ENCODE measurements around the gene EML4. TPM values are rescaled to one million over a fixed set of nuclear protein-coding genes. Genes with fewer than 3 reads are reported as not detected.

EML4 gene
- total and polyA plus RNA-seq, 9 of the 15 experiments (the other 6 are each of a cell fraction or from before 2014, with no cell fraction given), result 14.7 to 48.3 (median 36.5) TPM

DNA sequence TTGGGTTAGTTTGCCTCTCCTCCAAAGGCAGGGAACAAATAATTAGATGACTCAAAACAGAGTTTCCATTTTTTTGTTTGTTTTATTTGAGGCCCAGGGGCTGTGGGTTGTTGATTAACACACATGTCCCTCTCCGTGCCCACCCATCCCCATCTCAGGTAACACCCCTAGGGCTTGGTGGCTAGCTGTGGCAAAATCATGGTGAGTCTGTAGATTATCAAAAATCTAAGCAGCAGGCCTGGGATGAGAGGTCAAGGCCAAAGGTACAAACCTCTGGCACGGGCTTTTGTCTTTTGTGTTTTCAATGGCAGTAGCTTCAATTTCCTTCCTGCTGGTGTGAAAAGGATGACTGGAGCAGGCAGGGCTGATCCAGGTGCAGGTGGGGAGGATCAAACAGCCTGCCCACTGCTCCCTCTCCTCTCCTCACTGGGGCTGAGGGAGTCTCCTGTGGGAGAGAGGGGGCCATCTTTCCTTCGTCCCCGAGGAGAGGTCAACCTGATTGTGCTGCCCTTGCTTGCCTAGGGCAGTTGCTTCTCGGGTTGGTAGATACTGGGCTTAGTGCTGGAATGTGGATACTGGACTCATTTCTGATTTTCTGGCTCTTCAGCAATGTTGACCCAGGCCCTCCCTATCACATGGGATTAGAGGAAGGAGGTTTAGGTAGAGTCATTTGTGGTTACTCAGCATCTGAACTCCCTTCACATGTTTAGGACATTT is 31.9 kb upstream of the EML4 start:
- intact Hi-C loops (cut with micrococcal nuclease), result no loop called here
- FAIRE-seq (no peak), ATAC-seq (no peak), DNase-seq (ENCODE audit: extremely low read depth in 1 of 4, low spot score in 3 of 4) (no peak)
- CTCF ChIA-PET (ENCODE audit: low intra/inter-chr PET ratio), result no interaction called here
- POLR2A ChIA-PET, result no interaction called here
- no peaks in the 10 kb centered on the region for H3K9me3 ChIP-seq (replicated peaks; ENCODE audit: control insufficient read depth, insufficient read depth, low read depth, low read length)
- H3K79me2 ChIP-seq (ENCODE audit: control insufficient read depth, insufficient read depth, low read length), result no peaks in the 10 kb centered on the region
- peaks cover 17 to 22% of the 10 kb centered on the region in 2 experiments for H3K4me1 ChIP-seq (replicated peaks in 1 of 2; ENCODE audit: control insufficient read depth in 2 of 2, insufficient read depth in 2 of 2, low read length in 2 of 2)
- H3K27ac ChIP-seq (ENCODE audit: extremely low read depth, low read depth, low read length), result no peak overlapping the region
- H3K27me3 ChIP-seq (ENCODE audit: control insufficient read depth in 2 of 2, insufficient read depth in 2 of 2, low read length in 2 of 2), result no peaks in the 10 kb centered on the region
- TF ChIP-seq FOXK1 (CRISPR knock-in tag; IDR thresholded peaks at IDR 0.05; ENCODE audit: borderline replicate concordance) (no peak), OTX1 (CRISPR knock-in tag; IDR thresholded peaks at IDR 0.05) (no peak), KLF10 (CRISPR knock-in tag; IDR thresholded peaks at IDR 0.05) (no peak), KLF13 (tag; IDR thresholded peaks at IDR 0.05; ENCODE audit: borderline replicate concordance, low read depth) (no peak), ZNF584 (CRISPR knock-in tag; IDR thresholded peaks at IDR 0.05; ENCODE audit: low read depth) (no peak), ZNF174 (CRISPR knock-in tag; IDR thresholded peaks at IDR 0.05) (no peak)
- TF ChIP-seq, protein P1, sequence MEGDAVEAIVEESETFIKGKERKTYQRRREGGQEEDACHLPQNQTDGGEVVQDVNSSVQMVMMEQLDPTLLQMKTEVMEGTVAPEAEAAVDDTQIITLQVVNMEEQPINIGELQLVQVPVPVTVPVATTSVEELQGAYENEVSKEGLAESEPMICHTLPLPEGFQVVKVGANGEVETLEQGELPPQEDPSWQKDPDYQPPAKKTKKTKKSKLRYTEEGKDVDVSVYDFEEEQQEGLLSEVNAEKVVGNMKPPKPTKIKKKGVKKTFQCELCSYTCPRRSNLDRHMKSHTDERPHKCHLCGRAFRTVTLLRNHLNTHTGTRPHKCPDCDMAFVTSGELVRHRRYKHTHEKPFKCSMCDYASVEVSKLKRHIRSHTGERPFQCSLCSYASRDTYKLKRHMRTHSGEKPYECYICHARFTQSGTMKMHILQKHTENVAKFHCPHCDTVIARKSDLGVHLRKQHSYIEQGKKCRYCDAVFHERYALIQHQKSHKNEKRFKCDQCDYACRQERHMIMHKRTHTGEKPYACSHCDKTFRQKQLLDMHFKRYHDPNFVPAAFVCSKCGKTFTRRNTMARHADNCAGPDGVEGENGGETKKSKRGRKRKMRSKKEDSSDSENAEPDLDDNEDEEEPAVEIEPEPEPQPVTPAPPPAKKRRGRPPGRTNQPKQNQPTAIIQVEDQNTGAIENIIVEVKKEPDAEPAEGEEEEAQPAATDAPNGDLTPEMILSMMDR (IDR thresholded peaks at IDR 0.05 in 2 of 3, conservative IDR thresholded peaks at IDR 0.05 in 1 of 3; ENCODE audit: insufficient read depth in 2 of 3, low read depth in 1 of 3, low read length in 3 of 3), result no peak
- H3K9me1 ChIP-seq (ENCODE audit: control insufficient read depth, insufficient read depth, low read length), result no peaks in the 10 kb centered on the region
- 30% methylated on average over 5 of the region's 5 CpGs for WGBS (ENCODE audit: insufficient coverage, low coverage, missing lambda C conversion rate)
- H2AFZ ChIP-seq (ENCODE audit: low read depth, low read length), result no peak overlapping the region
- no peak overlapping the region for H3K9ac ChIP-seq (ENCODE audit: insufficient read depth in 1 of 2, low read depth in 2 of 2, low read length in 2 of 2)
- in situ Hi-C loops (cut with MboI), result no loop called here
- H4K20me1 ChIP-seq (replicated peaks; ENCODE audit: control insufficient read depth, insufficient read depth, low read length), result no peaks in the 10 kb centered on the region
- BruUV-seq (replicated peaks), result no TSS peak
- H3K36me3 ChIP-seq (ENCODE audit: control insufficient read depth, insufficient read depth, low read length), result no peaks in the 10 kb centered on the region
- no peak overlapping the region for H3K4me2 ChIP-seq (ENCODE audit: insufficient read depth, low read length)
- no peak overlapping the region for H3K4me3 ChIP-seq
